DMS53 treated with DMSO at 0.1 percent for 48 hours (cell line): ENCODE results near the gene GRIPAP1.

ENCODE experiments used
- DNase-seq: peaks from one replicate; lab custom pipeline; 2025; ENCODE audit not compliant: unreplicated experiment; lab: John Stamatoyannopoulos, UW

The GRIPAP1 gene

GRCh38 chrX:48960291-48960690 is 41.8 kb downstream of the GRIPAP1 start:
- no peak for DNase-seq

GRCh38 chrX:48958635-48959094 is 43.4 kb downstream of the GRIPAP1 start:
- peak; percentile 26 for DNase-seq

- peak; percentile 98 for DNase-seq
Observed at GRCh38 chrX:48957827-48958634, 44.0 kb downstream of the GRIPAP1 start.

- no peak for DNase-seq
Observed at GRCh38 chrX:48957477-48957826, 44.6 kb downstream of the GRIPAP1 start, which contains the start of gene OTUD5. Gene OTUD5 (minus strand): TSS chrX:48957607. CDS start chrX:48957570, 37 bp downstream.

- DNase-seq: no peak
Observed at GRCh38 chrX:48956728-48957414, 45.2 kb downstream of the GRIPAP1 start.

GRCh38 chrX:48948589-48948988 is 53.5 kb downstream of the GRIPAP1 start:
- DNase-seq: no peak

GRCh38 chrX:48945517-48946348 is 56.3 kb downstream of the GRIPAP1 start:
- peak; percentile 9 for DNase-seq

- DNase-seq: no peak
Observed at GRCh38 chrX:48942895-48943294, 59.2 kb downstream of the GRIPAP1 start.

GRCh38 chrX:48940404-48940955 is 61.6 kb downstream of the GRIPAP1 start:
- no peak for DNase-seq

- no peak for DNase-seq
Observed at GRCh38 chrX:48939524-48940228, 62.4 kb downstream of the GRIPAP1 start.

- DNase-seq: no peak
Observed at GRCh38 chrX:48938721-48939425, 63.2 kb downstream of the GRIPAP1 start.

GRCh38 chrX:48937054-48937907 is 64.8 kb downstream of the GRIPAP1 start:
- no peak for DNase-seq

- DNase-seq: no peak
Observed at GRCh38 chrX:48936429-48937053, 65.5 kb downstream of the GRIPAP1 start.

GRCh38 chrX:48935301-48935670 is 66.8 kb downstream of the GRIPAP1 start:
- no peak for DNase-seq

GRCh38 chrX:48934581-48935300 is 67.3 kb downstream of the GRIPAP1 start:
- DNase-seq: no peak

GRCh38 chrX:48933757-48934156 is 68.3 kb downstream of the GRIPAP1 start:
- DNase-seq: no peak

- DNase-seq: no peak
Observed at GRCh38 chrX:48927736-48928382, 74.2 kb downstream of the GRIPAP1 start.
